H1 (cell line): ENCODE measurements around the gene TMEM178B. TPM values are rescaled to one million over a fixed set of nuclear protein-coding genes. Genes with fewer than 3 reads are reported as not detected.

Source experiments
- CTCF ChIA-PET: fragments of 300-600 bp; sonication (Branson Sonifier 250); formaldehyde crosslinking; loops from one replicate; lab custom pipeline; 2021; ENCODE audit not compliant: partially characterized antibody; lab: Charles Lee
- POLR2A ChIA-PET: fragments of 300-600 bp; sonication (Branson Sonifier 250); formaldehyde crosslinking; loops from one replicate; lab custom pipeline; 2021; ENCODE audit warnings: inconsistent platforms; ENCODE audit not compliant: partially characterized antibody; lab: Charles Lee
- DNase-seq, 2 experiments: peaks; one replicate each; pipeline versions ENCODE4 v3.0.0 to v3.0.0-alpha.2; 2010 to 2022; ENCODE audit warnings: low spot score in 2 of 2, low read depth in 1 of 2, mixed read lengths in 1 of 2
- FAIRE-seq: peaks from 2 replicates; lab custom pipeline; 2011; peaks lifted over from hg19 to GRCh38; lab: Jason Lieb, UNC
- H2AFZ ChIP-seq: 2 replicates; pipeline ENCODE4 v1.8.1; 2012; ENCODE audit warnings: low read length, inconsistent platforms
- H2AK5ac ChIP-seq: 2 replicates; pipeline ENCODE4 v1.6.1; 2013; ENCODE audit warnings: low read depth, low read length
- H2BK120ac ChIP-seq: replicated peaks from 2 replicates; pipeline ENCODE3; 2013; ENCODE audit warnings: low read depth, low read length, inconsistent platforms
- H2BK12ac ChIP-seq: 2 replicates; pipeline ENCODE4 v1.6.1; 2013; ENCODE audit warnings: low read depth, low read length
- H2BK15ac ChIP-seq: 2 replicates; pipeline ENCODE4 v1.6.1; 2013; ENCODE audit warnings: low read length
- H2BK20ac ChIP-seq: 2 replicates; pipeline ENCODE4 v1.6.1; 2013; ENCODE audit warnings: low read length
- H2BK5ac ChIP-seq: 2 replicates; pipeline ENCODE4 v1.6.1; 2013; ENCODE audit warnings: low read depth, low read length
- H3K14ac ChIP-seq: 2 replicates; pipeline ENCODE4 v1.6.1; 2013; ENCODE audit warnings: inconsistent platforms; ENCODE audit not compliant: insufficient read length
- H3K18ac ChIP-seq: 2 replicates; pipeline ENCODE4 v1.6.1; 2013; ENCODE audit warnings: low read length; ENCODE audit errors: extremely low read depth
- H3K23ac ChIP-seq: 2 replicates; pipeline ENCODE4 v1.6.1; 2013; ENCODE audit warnings: inconsistent platforms; ENCODE audit not compliant: insufficient read length
- H3K23me2 ChIP-seq: 2 replicates; pipeline ENCODE4 v1.6.1; 2013; ENCODE audit warnings: low read depth, low read length
- H3K27ac ChIP-seq: 2 replicates; pipeline ENCODE4 v1.6.1; 2011; ENCODE audit warnings: low read depth, low read length, inconsistent platforms
- H3K27me3 ChIP-seq, 4 experiments: replicated peaks in 1 of 4; 1 replicate in 1 of 4; 2 replicates in 3 of 4; pipeline versions ENCODE4 v1.6.1 to v1.8.1; 2011 to 2013; ENCODE audit warnings: low read length in 3 of 4, mild to moderate bottlenecking in 3 of 4, inconsistent platforms in 2 of 4, mixed read lengths in 2 of 4, moderate library complexity in 1 of 4; ENCODE audit not compliant: control insufficient read depth in 3 of 4, insufficient read depth in 3 of 4; ENCODE audit errors: extremely low read depth in 1 of 4
- H3K36me3 ChIP-seq, 4 experiments: 2 replicates each; pipeline versions ENCODE4 v1.6.1 to v1.8.1; 2011 to 2013; ENCODE audit warnings: mild to moderate bottlenecking in 4 of 4, low read length in 3 of 4, moderate library complexity in 2 of 4, control low read depth in 1 of 4, inconsistent platforms in 1 of 4; ENCODE audit not compliant: insufficient read depth in 4 of 4, control insufficient read depth in 2 of 4
- H3K4ac ChIP-seq: replicated peaks from 2 replicates; pipeline ENCODE3; 2013; ENCODE audit warnings: low read length, low read depth, mixed read lengths, inconsistent platforms; ENCODE audit not compliant: insufficient read length
- H3K4me1 ChIP-seq, 4 experiments: replicated peaks in 1 of 4; 1 replicate in 1 of 4; 2 replicates in 3 of 4; pipeline versions ENCODE4 v1.6.1 to v1.8.1; 2011 to 2013; ENCODE audit warnings: low read length in 3 of 4, inconsistent platforms in 2 of 4, mixed read lengths in 1 of 4; ENCODE audit not compliant: insufficient read depth in 4 of 4, control insufficient read depth in 3 of 4
- H3K4me2 ChIP-seq, 2 experiments: 2 replicates each; pipeline versions ENCODE4 v1.6.1 to v1.8.1; 2011 to 2013; ENCODE audit warnings: low read depth in 2 of 2, low read length in 2 of 2, control low read depth in 1 of 2, inconsistent platforms in 1 of 2, mild to moderate bottlenecking in 1 of 2; ENCODE audit not compliant: insufficient read depth in 1 of 2
- H3K4me3 ChIP-seq, 4 experiments: fragments of 200-600, 300-600 bp in 1 of 4; sonication (generic), shearing (Covaris generic), sonication (Bioruptor Twin) in 1 of 4; 2 replicates each; pipeline versions ENCODE4 v1.5.1 to v1.8.1; 2011 to 2016; ENCODE audit warnings: low read length in 4 of 4, low read depth in 3 of 4, control low read depth in 2 of 4, inconsistent platforms in 2 of 4, mild to moderate bottlenecking in 2 of 4, mixed read lengths in 1 of 4, moderate library complexity in 1 of 4; ENCODE audit not compliant: insufficient read depth in 2 of 4; ENCODE audit errors: extremely low read depth in 1 of 4
- H3K56ac ChIP-seq: replicated peaks from 2 replicates; pipeline ENCODE3; 2013; ENCODE audit warnings: low read depth, mild to moderate bottlenecking, mixed read lengths, low read length, inconsistent platforms; ENCODE audit not compliant: insufficient read length
- H3K79me1 ChIP-seq: 2 replicates; pipeline ENCODE4 v1.6.1; 2013; ENCODE audit warnings: low read depth, low read length, control low read depth
- H3K79me2 ChIP-seq, 2 experiments: 2 replicates each; pipeline versions ENCODE4 v1.6.1 to v1.8.1; 2012 to 2013; ENCODE audit warnings: low read length in 2 of 2, mild to moderate bottlenecking in 2 of 2, inconsistent platforms in 1 of 2; ENCODE audit not compliant: insufficient read depth in 2 of 2, control insufficient read depth in 1 of 2
- H3K9ac ChIP-seq, 4 experiments: replicated peaks in 1 of 4; 1 replicate in 1 of 4; 2 replicates in 3 of 4; pipeline versions ENCODE4 v1.6.1 to v1.8.1; 2011 to 2013; ENCODE audit warnings: low read depth in 3 of 4, low read length in 3 of 4, control low read depth in 2 of 4, mild to moderate bottlenecking in 2 of 4, moderate library complexity in 2 of 4, inconsistent platforms in 1 of 4; ENCODE audit errors: extremely low read depth in 1 of 4
- H3K9me3 ChIP-seq, 2 experiments: 2 replicates each; pipeline versions ENCODE4 v1.6.1 to v1.8.1; 2012 to 2013; ENCODE audit warnings: mild to moderate bottlenecking in 2 of 2, moderate library complexity in 2 of 2, control low read depth in 1 of 2, inconsistent platforms in 1 of 2, low read depth in 1 of 2, low read length in 1 of 2, mixed read lengths in 1 of 2; ENCODE audit not compliant: insufficient read depth in 2 of 2
- H4K20me1 ChIP-seq, 2 experiments: replicated peaks in 1 of 2; 2 replicates each; pipeline versions ENCODE3 to v1.8.1; 2011 to 2013; ENCODE audit warnings: inconsistent platforms in 2 of 2, low read length in 2 of 2, mild to moderate bottlenecking in 1 of 2; ENCODE audit not compliant: insufficient read depth in 2 of 2, control insufficient read depth in 1 of 2
- H4K5ac ChIP-seq: 2 replicates; pipeline ENCODE4 v1.6.1; 2013; ENCODE audit warnings: low read length, low read depth, mixed read lengths, inconsistent platforms; ENCODE audit not compliant: insufficient read length
- H4K8ac ChIP-seq: 2 replicates; pipeline ENCODE4 v1.8.0; 2013; ENCODE audit warnings: mild to moderate bottlenecking, moderate library complexity, low read length, inconsistent platforms; ENCODE audit not compliant: insufficient read depth; ENCODE audit errors: extremely low read depth
- H4K91ac ChIP-seq: replicated peaks from 2 replicates; pipeline ENCODE3; 2013; ENCODE audit warnings: low read length, mixed read lengths, inconsistent platforms; ENCODE audit not compliant: insufficient read length
- BCL11A ChIP-seq, 2 experiments: IDR thresholded peaks; one replicate each; pipeline ENCODE4 v1.6.1; 2011; ENCODE audit warnings: low read depth in 2 of 2, low read length in 2 of 2, mild to moderate bottlenecking in 2 of 2
- WGBS, 2 experiments: shearing (Covaris generic) in 1 of 2; methylation state at CpG; one replicate each; pipeline versions ENCODE4 v1.1.6 to v1.1.7; 2013 to 2015; ENCODE audit warnings: low lambda C conversion rate in 2 of 2, mixed read lengths in 2 of 2, inconsistent platforms in 1 of 2, low coverage in 1 of 2, missing lambda C conversion rate in 1 of 2; ENCODE audit not compliant: insufficient replicate concordance in 2 of 2, insufficient coverage in 1 of 2, insufficient read length in 1 of 2; ENCODE audit errors: extremely low coverage in 1 of 2, missing lambda C conversion rate in 1 of 2; 5-methylcytosine and 5-hydroxymethylcytosine counted together
- polyA plus RNA-seq, 7 experiments: library from polyadenylated mRNA; depleted of rRNA in 3 of 7; stranded (reverse) in 5 of 7; unstranded in 2 of 7; fragments of >200 nt in 5 of 7; fragments of 200-250 nt in 2 of 7; gene quantifications; 1 replicate in 5 of 7; 2 replicates in 1 of 7; 4 replicates in 1 of 7; pipeline versions ENCODE4 v1.2.1 to v1.2.3, GENCODE V29; 2011 to 2013; ENCODE audit warnings: missing spikeins in 2 of 7, mixed read lengths in 2 of 7
- total RNA-seq: library from RNA; stranded (reverse); fragmentation: NEBNext Ultra II Directional; extraction: Animal tissue kit (Norgen Biotek cat#: 25700); gene quantifications from 2 replicates; pipeline ENCODE4 v1.2.1, GENCODE V29; 2021

The TMEM178B gene
- total and polyA plus RNA-seq, 2 of the 8 experiments (the other 6 are each of a cell fraction or from before 2014, with no cell fraction given), result 5.3 to 18.1 TPM

GRCh38 chr7:141375442-141375841 lies 301.6 kb downstream of the TMEM178B start:
- Histone ChIP-seq H3K4me1 (no peaks in the 10 kb centered on the region; a peak in 3 of 7 replicates), H2BK120ac (no peak overlapping the region), H4K5ac (no peak overlapping the region), H4K20me1 (no peaks in the 10 kb centered on the region), H3K36me3 (no peaks in the 10 kb centered on the region), H4K8ac (no peak overlapping the region), H3K9ac (no peak overlapping the region), H2BK20ac (no peak overlapping the region), H3K79me1 (no peaks in the 10 kb centered on the region), H3K79me2 (no peaks in the 10 kb centered on the region), H2BK12ac (no peak overlapping the region), H3K27me3 (no peaks in the 10 kb centered on the region), H3K4ac (no peak overlapping the region), H3K23me2 (no peaks in the 10 kb centered on the region), H3K4me2 (no peak overlapping the region), H3K56ac (no peak overlapping the region), H2BK5ac (no peak overlapping the region), H2BK15ac (no peak overlapping the region), H3K4me3 (no peak overlapping the region), H2AFZ (no peak overlapping the region), H4K91ac (no peak overlapping the region), H3K23ac (no peak overlapping the region), H3K14ac (no peak overlapping the region), H2AK5ac (no peak overlapping the region), H3K18ac (no peak overlapping the region), H3K9me3 (peaks cover 0 to 2% of the 10 kb centered on the region in 2 experiments; a peak in 1 of 4 replicates), H3K27ac (no peak overlapping the region)
- ChIA-PET POLR2A (no interaction called here), CTCF (no interaction called here)
- DNase-seq, result no peak
- 90% methylated on average over 2 of the region's 2 CpGs; no CpG with 5 or more reads in 1 of the 2 experiments for WGBS, 2 experiments
- FAIRE-seq, result no peak
- no peak for TF ChIP-seq BCL11A (IDR thresholded peaks at IDR 0.05; ENCODE audit: low read depth in 2 of 2, low read length in 2 of 2)
